Measurements from ENCODE around the gene ELAVL4. TPM values are rescaled to one million over a fixed set of nuclear protein-coding genes. Genes with fewer than 3 reads are reported as not detected.

The ELAVL4 gene
- polyA plus RNA-seq, 4 donors = 4.0 to 5.7 (median 5.0) TPM

DNA sequence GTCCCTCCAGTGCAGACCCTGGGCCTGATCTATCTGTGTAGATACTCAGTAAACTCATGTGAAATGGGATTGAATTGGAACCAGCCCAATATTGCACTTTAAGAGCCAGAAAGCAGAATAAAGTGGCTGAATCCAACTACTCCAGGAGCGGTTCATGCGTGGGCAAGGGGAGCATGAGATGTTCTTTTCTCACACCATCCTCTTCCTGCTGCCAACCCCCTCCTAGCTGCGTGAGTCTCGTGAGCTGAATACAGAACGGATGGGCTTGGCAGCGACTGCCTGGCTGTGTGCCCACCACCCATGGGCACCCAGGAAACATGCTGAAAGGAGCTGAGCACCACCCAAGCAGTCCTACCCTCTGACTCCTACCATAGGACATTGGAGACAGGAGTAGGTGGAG, 128.3 kb downstream of the ELAVL4 start:
- no peak for DNase-seq (ENCODE audit: low read depth in 4 of 4, low spot score in 3 of 4)

DNA sequence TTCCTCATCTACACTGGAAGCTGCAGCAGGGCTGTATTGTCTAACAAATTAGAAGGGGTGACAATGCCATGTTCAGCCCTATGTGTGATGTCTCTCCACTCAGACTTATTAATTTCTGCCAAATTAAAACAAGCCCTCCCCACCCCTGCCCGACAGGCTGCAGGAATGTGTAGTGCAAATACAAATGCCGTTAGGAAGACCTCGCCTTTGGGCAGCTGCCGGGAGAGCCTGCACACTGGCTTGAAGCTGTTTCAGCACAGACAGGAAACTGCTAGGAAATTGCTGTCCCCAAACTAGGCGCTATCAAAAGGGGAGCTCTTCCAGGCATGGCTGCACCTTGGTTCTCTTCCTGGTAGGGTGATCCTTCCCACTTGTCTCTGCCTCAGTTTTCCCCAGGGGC, 135.2 kb downstream of the ELAVL4 start:
- no peak for DNase-seq (ENCODE audit: low read depth in 4 of 4, low spot score in 3 of 4)

DNA sequence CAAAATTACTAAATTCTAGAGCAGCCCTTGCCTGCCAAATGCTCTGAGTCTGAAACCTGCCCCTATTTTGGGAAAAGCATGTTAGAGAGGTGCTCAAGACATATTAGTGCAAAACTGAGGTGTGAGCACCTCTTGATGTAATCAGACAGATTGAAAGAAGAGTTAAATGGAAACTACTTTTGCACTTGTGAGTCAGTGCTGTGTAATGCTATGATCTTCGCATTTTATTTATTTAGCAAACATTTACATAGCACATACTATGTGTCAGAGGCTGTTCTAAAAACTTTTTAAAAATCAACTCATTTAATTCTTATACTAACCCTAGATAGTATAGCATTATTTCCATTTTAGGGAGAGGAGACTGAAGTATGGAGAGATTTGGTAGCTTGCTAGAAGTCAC, 138.1 kb downstream of the ELAVL4 start:
- DNase-seq (ENCODE audit: low read depth in 4 of 4, low spot score in 3 of 4) = no peak

DNA sequence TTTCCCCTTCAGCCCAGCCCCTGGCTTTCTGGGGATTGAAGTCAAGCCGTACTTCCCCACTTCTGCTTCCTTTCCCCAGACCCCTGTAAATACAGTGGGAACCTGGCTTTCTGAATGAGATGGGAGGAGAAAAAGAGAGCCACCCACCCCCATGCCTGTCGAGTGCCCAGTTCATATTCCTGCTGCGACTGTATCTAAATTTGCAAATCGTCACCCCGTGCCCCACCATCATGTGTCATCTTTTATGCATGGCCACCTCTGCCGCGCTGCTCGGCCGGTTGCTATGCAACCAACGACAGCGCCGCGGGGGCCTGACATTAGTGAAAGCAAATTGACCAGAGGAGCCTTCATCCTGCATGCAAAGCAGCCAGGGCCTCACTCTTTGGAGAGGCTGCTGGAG, 143.0 kb downstream of the ELAVL4 start:
- peak in 1 of 4 donors; percentile 7 for DNase-seq (ENCODE audit: low read depth in 4 of 4, low spot score in 3 of 4)

DNA sequence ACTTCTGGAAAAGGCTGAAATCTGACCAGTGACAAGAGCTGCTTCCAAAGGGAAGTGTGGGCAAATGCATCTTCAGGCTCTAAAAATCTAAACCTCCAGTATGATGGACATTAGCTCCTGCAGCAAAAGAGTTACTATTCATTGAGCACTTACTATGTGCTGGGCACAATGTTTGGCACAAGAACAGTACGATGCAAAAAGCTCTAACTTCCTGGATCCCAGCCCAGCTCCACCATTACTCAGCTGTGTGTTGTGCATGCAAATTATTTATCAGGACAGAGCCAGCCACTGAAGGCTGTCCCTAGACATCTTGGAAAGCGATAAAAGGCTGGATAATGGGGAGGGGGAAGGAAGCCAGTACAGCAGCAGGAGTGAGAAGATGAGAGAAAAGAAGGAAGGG, 143.5 kb downstream of the ELAVL4 start:
- DNase-seq (ENCODE audit: low read depth in 4 of 4, low spot score in 3 of 4) = no peak

Other genes with a start within 250 kb of the ELAVL4 start
- 1 to 10 TPM in 2 of 4 donors, under 1 TPM in 2; 0.31 to 1.3 (median 1.1) TPM for gene AGBL4, start 85.0 kb upstream of the ELAVL4 start, polyA plus RNA-seq (ENCODE audit: insufficient read length in 4 of 4)

Measured in left renal pelvis (tissue), 4 donors.